NCI-H226 (cell line): ENCODE results near the gene FRAS1.
"Not testable (repeated sequence)": the region's sequence is repeated elsewhere in the genome, so short reads cannot be mapped to it uniquely, and the experiment has no call there.

Source experiments
- DNase-seq: peaks from one replicate; pipeline ENCODE4 v3.0.0-alpha.2; 2015

FRAS1 gene

DNA sequence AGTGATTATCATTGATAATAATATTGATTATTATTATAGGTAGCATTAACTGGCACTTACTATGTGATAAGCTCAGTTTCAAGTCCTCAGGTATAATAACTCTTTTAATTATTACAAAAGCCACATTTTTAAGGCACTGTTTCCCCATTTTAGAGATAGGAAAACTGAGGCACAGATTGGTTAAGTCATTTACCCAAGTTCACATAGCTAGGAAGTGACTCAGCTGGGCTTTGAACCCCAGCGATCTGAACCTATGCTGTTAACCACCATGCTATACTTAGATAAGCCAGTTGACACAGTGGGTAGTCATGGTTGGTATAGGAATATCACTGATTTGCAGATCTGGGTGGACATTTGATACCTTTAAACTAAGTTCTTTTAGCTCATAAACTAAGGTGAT lies 110.4 kb downstream of the FRAS1 start:
- no peak for DNase-seq

DNA sequence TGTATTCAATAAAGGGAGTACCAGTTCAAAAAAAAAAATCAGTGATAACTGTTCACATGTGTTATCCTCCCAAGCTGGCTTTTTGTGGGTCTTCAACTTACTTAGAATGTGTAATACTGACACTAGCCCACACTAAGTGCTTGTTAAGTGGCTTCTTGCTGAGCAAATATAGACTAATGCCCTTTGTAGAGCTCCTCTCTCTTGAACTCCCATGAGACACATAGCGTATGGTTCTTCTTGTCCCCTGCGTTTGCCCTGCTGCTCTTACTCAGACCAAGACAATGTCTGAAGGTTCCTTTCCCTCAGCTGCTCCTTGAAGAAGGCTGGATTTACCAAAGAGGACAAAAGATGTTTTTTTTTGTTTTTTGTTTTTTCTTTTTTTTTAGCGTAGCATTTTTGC lies 110.9 kb downstream of the FRAS1 start:
- no peak for DNase-seq

DNA sequence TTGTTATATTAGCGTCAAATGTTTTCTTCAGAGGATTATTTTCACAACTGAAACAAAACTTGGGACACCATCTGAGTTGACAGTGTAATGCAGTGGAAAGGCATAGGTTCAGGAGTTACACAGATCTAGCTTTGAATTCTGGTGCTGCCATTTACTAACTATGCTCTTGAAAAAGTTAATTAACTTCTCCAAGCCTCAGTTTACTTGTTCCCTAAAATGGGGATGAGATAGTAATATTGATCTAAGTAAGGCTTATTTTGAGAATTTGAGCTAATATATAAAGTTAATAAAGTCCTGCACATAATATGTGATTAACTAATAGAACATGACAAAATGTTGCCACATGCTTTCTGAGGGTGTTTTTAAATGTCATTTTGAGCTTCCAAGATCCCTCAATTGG lies 112.6 kb downstream of the FRAS1 start:
- no peak for DNase-seq

DNA sequence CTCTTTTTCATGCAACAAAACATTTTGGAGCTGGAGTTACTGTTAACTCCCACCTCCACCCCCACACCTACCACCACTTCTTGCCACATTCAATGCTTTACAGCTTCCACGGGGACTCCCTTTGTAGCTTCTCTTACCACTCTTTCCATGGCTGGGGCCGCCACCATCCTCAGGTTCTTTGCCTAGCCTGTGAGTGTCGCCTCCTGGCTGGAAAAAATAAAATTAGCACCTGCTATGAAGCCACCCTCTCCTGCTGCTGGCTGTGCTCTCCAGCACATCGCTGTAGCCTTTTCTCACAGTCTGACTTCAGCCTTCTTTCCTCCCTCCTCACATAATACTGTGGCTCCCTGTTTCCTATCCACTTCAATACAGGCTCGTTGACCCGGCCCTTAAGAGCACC lies 114.4 kb downstream of the FRAS1 start:
- no peak for DNase-seq

DNA sequence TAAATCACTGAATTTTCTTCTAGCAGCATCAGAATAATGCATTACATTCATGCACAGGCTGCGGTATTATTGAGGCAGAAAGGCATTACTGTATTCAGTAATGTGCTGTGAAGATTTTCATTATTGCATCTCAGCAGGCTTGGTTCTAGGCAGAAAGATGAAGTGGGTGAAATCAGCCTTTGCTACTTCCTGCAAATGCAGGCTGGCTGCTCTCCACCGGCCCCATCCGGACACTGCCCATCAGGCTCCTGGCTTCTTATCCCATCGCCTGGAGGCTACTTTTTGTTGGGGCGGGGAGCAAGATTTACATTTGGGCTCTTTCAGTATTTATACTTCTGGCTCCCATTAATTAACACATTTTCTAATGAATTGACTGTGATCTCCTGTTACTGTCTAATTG lies 117.8 kb downstream of the FRAS1 start:
- DNase-seq: no peak

DNA sequence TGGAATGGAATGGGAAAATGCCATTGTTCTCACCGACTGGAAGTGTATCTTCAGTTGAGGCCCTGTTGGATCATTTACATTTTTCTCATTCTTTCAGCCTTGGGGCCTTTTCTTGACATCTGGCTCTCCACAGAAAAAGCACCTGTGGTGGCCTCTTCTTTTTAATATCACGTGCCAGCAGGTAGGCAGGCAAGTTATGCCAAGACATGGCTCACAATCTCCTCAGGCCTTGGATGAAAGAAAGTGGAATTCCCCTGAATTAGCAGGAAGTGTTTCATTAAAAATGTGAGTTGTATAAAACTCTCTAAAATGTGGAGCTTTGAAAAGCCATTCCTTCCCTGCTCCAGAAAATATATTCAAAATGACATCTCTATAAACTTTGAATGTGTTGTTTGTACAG lies 122.1 kb downstream of the FRAS1 start:
- no peak for DNase-seq

DNA sequence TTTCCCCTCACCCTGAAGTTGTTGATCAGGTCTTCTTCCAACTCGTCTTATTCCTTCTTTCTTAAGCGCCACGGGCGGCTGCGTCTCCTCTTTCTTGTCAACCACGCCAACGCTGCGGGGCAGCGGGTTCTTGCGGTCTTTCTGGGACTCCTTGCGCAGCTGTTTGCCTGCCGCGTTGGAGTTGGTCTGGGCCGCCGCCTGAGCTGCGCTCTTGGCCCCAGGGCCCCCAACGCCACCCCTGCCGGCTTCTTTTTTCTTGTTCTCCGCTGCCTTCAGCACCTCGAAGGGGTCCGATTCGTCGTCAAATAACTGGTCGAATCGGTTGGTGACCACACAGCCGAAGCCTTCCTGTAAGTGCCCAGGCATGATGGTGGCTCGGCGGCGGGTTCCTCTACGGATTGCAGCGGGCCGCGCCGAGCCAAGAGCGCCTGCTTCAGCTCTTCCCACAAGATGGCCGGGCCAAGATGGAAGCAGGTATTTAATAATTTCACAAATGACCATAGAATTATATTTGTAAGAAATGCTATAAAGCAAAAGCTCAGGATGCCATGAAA lies 124.6 kb downstream of the FRAS1 start:
- not testable (repeated sequence) for DNase-seq

DNA sequence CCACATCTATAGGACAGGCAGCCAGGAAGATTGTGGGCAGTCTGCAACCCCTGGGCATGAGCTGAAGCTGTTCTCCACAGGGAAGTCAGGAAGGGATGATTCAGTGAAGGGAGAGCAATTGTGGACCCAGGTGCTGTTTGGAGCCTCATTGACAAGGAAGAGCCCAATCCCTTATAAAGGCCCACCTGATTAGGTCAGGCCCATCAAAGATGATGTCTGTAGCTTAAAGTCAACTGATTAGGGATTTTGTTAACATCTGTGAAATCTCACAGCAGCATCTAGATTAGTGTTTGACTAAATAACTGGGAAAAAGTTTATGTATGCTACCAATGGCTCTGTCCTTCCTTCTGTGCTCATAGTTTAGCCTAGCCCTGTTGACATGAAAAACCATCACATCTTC lies 127.5 kb downstream of the FRAS1 start:
- DNase-seq: no peak

DNA sequence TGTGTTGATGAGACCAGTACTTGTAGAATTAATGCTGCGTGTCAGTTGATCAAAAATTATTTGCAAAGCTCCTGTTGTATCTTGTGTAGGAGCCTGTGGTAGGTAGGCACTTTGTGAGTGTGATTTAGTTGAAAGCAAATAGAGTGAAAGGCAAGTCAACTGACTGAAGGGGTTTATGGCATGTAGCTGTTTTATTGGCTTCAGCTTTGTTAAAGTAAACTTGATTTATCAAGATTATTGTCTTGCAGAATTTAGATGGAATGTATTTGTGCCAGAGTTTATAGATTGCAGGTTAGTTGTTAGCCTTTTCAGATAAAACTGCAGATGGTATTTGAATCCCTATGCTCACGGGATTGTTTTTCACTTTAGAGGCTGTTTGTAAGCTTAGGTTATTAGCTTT lies 128.0 kb downstream of the FRAS1 start:
- DNase-seq: no peak

DNA sequence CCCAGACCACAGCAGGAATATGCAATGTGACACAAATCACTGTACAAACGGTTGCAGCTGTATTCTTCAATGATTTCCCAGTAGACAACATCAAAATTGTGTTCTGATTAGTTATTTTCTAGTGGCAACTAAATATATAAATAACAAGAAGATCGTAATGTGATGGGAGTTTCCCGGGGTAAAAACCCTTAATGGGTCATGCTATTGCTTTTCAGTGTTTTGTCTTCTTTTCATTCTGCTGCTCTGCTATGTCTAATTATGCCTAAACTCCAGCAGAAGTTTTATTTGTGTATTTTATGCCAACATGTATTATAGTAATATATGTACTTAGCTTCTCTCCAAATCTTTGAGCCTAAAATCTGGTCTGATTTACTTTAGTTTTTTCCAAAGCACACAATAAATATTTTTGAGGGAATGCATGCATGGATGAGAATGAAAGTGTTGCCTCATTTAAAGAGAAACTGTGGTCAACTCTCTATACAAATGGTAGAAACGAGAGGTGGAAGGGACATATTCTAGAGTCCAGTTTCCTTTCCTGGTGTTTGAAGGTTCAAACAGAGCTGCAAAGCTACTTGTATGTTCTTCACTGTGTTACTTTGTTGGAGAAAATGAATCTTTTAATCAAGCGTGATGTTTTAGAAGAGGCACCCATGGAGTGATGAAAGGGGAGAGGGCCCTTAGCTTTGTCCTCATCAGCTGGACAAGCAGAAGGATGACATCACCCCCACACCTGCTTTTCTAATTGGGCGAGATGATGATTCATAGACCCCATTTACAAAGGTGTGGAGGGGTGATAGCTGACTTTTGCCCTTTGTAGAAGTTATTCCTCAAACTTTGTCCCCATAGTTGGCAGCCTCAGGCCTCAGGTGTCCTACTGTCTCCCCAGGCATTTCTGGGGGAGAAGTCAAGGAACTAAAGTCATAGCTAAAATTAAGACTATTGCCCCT lies 129.7 kb downstream of the FRAS1 start:
- no peak for DNase-seq

DNA sequence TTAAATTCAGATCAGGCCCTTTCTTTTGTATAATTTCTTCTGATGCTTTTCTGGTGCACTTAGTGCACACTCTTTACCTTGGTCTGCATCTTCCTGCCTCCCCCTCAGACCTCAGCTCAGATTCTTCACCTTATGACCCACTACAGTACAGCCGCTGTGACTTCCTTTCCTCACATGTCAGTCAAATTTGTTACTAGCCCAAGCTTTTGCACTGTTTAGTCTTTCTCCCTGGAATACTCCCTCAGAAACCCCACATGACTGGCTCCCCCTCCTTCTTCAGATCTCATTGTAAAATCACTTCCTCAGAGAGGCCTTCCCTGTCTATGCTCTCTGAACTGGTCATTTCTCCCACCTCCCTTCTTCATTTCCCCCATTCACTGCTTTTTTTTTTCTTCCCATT lies 132.9 kb downstream of the FRAS1 start:
- DNase-seq: no peak

DNA sequence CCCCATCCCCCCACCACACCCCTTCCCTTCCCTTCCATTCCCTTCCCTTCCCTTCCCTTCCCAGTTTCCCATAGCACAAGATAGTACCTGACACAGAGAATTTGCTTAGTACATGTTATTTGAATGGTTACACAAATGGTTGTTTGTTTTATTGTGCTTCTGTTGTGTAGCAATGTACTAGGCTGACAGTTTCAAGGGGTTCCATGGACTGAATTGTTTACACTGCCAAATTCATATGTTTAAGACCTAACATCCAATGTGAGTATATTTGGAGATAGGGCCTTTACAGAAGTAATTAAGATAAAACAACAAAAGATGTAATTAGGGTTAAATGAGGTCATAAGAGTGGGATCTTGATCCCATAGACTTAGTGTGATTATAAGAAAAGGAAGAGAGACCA lies 133.5 kb downstream of the FRAS1 start:
- no peak for DNase-seq

DNA sequence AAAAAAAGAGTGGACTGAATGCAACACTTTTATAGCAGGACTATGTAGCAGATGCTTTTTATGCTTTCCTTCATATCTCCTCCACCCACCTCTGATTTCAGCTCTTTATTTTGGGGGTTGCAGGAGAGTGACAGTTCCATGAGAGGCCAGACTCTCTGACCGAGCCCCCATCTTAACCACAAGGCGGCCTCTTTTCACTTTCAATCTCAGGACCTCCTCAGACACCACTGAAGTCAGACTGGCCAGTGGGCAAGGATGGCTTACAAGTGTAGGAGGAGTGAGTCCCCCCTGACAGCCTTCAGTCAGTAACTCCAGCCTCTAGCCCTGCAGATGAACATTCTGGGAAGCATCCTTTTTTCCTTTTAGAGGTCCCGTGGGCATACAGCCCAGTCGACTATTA lies 140.8 kb downstream of the FRAS1 start:
- DNase-seq: no peak

DNA sequence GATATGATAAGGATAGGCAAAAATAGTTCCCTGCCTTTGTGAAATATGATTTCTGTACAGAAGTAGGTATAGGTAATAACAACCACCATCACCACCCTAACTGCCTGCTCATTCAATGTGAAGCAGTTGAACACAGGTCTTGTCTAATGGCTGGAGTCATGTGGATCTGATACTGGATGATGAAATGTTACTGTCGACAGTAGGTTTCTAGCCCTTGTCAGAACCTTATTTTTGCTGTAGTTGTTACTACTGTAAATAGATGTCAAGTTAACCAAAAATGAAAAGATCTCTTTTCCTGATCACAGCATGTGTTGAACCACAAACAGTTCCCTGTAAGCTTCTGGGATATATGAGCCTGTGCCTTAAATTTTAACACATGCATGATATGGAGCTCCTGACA lies 142.9 kb downstream of the FRAS1 start:
- no peak for DNase-seq

DNA sequence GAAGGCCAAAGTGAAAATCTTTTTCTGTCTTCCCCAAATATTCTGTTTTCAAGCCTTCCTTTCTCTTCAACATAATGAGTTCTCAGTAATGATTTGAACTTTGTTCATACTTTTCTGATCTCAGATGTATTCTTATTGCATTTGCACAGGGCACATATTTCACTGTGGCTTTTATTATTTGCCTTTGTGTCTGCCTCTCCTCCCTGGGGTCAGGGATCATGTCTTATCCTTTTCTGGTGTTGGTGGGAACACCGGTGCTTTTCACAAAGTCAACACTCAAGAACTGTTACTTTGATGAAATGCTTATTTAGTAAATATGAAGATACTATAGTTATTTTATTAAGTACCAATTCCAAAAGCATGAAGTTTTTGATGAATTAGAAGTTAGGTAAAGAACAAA lies 143.8 kb downstream of the FRAS1 start:
- DNase-seq: no peak

DNA sequence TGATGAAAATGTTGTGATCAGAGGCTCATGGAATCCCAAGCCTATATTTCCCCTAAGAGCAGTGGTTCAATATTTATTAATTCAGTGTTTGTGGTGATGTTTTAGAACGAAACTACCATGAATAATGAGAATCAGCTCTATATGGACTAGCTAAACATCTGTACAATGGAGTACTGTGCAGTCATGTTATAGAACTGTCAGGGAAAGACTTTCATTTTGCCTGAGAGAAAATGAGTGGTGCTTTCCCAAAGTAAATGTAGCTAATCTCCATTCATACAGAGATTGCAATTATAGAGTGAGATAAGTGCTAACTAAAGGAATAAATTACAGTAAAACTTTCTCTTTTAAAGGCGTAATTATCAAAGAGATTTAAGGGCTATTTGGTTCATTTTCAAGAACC lies 147.1 kb downstream of the FRAS1 start:
- no peak for DNase-seq

DNA sequence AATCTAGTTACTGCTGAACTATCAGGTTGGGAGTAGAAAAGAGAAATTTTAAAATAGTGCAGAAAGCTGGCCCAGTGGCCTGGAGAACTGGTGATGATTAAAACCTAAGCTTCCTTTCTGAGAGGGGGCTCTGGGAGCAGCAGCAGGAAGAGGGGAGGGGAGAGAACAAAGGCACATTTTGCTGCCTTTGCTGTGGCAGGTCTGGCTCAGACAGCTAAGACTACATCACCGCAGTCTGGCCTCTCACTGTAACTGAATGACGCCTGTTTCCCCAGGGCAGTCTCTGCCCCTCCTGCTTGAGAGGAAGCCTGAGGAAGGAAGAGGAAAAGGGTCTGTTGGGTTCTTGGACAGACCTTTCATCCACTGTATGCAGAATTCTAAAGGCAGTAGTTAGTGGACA lies 148.5 kb downstream of the FRAS1 start:
- DNase-seq: no peak

DNA sequence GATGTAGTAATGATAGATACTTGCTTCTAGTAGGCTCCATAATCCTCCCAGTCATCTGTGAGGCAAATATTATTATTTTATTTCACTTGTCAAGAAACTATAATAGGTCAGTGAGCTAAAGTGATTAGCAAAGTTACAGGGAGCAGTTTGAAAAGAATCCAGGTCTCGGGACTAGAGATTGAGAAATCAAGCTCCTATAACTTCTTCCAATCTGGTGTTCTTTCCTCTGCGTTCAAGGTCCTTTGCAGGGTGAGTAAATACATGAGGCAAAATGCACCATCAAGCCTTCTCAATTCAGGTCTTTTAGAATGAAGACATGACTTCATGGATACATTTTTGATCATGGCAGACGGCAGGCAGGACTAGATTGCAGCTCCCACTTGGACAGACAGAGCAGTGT lies 150.4 kb downstream of the FRAS1 start:
- DNase-seq: no peak

DNA sequence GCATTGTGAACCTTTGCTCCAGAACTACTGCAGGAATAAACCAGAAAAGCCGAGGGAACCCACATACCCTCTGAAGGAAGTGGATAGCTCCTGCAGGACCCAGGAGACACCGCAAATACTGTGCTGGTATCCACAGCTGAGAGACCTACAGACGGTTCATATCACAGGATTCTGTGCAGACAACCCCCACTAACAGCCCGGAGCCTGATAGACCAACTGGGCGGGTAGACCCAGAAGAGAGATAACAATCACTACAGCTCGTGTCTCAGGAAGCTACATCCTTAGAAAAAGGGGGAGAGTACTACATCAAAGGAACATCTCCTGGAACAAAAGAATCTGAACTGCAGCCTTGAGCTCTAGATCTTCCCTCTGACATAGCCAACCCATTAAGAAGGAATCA lies 150.8 kb downstream of the FRAS1 start:
- no peak for DNase-seq

DNA sequence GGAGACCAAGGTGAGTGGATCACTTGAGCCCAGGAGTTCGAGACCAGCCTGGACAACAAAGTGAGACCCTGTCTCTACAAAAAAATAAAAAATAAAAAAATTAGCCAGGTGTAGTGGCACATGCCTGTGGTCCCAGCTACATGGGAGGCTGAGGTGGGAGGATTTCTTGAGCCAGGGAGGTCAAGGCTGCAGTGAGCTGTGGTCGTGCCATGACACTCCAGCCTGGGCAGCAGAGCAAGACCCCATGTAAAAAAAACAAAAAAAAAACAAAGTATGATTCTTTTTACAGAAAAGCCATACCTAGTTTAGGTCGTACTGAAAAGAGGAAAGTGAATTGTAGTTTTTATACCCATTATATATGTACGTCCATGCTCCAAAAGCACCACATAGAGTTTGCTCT lies 151.8 kb downstream of the FRAS1 start:
- DNase-seq: not testable (repeated sequence)

DNA sequence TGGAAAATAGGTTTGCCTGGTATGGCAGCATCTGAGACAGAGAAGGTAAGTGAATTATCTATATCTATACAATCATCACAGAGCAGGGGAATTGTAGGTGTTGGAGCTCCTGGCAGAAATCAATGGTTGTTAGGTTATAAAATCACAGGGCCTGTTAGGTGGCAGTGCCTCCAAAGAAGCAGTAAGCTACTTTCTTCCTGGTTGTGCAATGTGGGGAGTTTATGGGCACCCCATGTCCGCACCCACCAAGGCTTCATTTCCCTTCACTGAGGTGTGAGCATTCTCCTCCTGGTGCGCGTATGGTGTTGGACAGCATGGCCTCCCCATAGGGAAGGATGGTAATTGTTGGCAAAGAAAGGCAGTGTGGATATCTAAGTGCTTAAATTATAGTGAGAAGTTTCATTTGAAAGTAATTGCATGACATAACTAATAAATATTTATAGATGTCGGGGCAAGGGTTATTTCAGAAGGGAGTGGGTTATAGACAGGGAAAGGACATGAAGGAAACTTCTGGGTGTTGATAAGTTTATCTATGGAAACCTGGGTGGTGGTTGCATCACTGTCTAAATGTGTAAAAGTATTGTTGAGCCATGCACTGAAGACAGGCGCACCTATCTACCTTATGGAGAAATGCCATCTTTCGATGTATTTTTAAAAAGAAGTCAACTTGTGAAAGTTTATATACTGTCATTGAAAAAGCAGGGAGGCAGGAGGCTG lies 153.7 kb downstream of the FRAS1 start:
- DNase-seq: no peak

DNA sequence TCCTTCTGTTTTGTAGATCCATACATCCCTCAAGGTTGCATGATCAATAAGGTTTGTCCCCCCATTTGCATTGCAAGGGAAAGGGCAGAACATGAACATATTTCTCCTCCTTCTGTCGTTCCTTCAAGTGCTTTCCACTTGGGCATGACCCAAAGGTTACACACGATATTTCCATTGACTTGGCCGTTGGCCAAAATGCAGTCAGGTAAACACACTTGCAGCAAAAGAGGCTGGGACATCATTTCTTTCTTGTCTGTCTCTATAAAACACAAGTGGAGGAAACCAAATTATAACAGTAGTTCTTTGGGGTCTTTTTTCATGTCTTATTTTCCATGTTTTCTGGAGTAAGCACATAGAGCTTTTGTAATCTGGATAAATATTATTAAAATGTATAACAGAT lies 156.1 kb downstream of the FRAS1 start:
- DNase-seq: no peak

DNA sequence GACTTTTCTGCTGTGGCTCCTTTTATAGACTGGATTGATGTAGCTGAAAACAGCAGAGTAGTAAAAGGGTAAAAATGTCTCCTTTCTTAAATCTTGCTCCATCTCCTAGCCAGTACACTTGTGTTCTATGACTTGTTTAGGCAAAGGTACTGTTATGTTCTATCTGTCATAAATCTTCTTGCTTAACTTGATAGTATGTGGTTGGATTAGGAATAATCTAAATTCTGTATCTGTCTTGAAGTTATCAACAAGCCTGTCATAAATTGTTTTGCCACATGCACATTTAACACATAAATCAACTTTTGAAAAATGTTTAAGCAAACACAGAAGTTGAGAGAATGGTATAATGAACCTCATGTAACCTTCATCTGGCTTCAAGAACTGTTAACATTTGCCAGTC lies 157.0 kb downstream of the FRAS1 start:
- DNase-seq: no peak

DNA sequence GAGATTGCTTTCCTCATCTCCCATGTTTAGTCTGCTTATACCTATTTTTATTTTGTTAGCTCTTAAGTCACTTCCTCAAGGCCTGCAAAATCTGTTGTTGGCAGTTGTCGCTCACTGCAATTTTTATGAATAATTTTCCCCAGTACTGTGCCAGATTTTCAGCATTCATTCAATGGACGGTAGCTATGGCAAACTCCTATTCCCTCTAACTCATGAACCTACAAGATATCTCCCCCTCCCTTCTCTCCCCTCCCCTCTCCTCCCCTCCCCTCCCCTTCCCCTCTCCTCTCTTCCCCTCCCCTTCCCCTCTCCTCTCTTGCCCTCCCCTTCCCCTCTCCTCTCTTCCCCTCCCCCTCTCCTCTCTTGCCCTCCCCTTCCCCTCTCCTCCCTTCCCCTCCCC lies 160.4 kb downstream of the FRAS1 start:
- no peak for DNase-seq
